Measurements from ENCODE around the gene CDT1.

The CDT1 gene

GRCh38 chr16:88758944-88759244, 44.7 kb upstream of the CDT1 start:
- TF ChIP-seq CTCF (IDR thresholded peaks at IDR 0.05; ENCODE audit: control extremely low read depth, extremely low read depth, low read depth, missing control alignments) = no peak
- POLR2A ChIA-PET = no interaction called here
- CTCF ChIA-PET = interaction anchor here (0.8 to 2.7 kb wide), 2 partner anchors 21 to 25 kb away, joined by 3 to 12 read pairs; no protein-coding TSS in a partner anchor
- DNase-seq (ENCODE audit: extremely low spot score) = no peak

DNA sequence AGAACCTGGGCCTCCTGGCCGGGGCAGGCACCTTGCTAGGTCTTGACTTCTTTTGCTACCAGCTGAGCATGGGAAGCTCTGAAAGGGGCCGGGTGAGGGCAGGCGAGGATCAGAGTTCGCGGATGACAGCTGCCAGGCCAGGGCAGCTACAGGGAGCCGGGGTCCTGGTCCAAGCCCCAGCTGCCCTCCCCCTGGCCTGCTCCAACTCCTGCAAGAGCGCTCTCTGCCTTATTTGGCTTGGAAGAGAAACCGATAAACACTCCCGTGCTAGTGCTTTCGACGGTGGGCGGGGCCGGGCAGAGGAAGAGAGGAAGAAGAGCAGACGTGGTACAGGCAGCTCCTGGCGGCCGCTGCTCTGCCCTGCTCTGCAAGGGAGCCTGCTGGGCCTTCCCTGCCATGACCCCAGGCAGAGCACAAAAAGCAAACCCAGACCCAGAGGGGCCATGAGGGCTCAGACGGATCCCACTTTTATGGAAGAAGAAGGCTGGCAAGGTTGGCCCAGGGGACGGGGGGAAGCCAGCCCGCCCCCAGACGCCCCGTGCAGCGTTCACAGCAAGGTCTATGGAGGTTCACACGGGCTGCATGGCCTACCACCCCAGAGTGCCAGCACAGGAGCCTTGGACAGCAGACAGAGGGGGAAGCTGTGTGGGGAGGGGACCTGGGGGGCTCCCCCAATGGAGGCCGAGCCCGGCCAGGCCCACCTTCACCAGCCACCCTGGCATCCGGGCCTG, 44.2 kb upstream of the CDT1 start:
- ChIA-PET POLR2A (interaction anchor here (0.5 kb wide), 1 partner anchor 16 kb away, joined by 4 read pairs; no protein-coding TSS in a partner anchor), CTCF (interaction anchor here (0.8 to 2.7 kb wide), 2 partner anchors 22 to 25 kb away, joined by 3 to 12 read pairs; no protein-coding TSS in a partner anchor)
- DNase-seq (ENCODE audit: extremely low spot score) = no peak
- no peak for TF ChIP-seq CTCF (IDR thresholded peaks at IDR 0.05; ENCODE audit: control extremely low read depth, extremely low read depth, low read depth, missing control alignments)

GRCh38 chr16:88759976-88760350, 43.6 kb upstream of the CDT1 start:
- no peak for TF ChIP-seq CTCF (IDR thresholded peaks at IDR 0.05; ENCODE audit: control extremely low read depth, extremely low read depth, low read depth, missing control alignments)
- POLR2A ChIA-PET = no interaction called here
- CTCF ChIA-PET = interaction anchor here (1.3 to 2.7 kb wide), 2 partner anchors 17 to 22 kb away, joined by 6 to 12 read pairs; no protein-coding TSS in a partner anchor

GRCh38 chr16:88760424-88761142, 43.0 kb upstream of the CDT1 start:
- TF ChIP-seq CTCF (IDR thresholded peaks at IDR 0.05; ENCODE audit: control extremely low read depth, extremely low read depth, low read depth, missing control alignments) = no peak
- POLR2A ChIA-PET = no interaction called here
- CTCF ChIA-PET = interaction anchor here (1.3 to 2.7 kb wide), 2 partner anchors 18 to 23 kb away, joined by 6 to 12 read pairs; no protein-coding TSS in a partner anchor
- no peak for DNase-seq (ENCODE audit: extremely low spot score)

More at GRCh38 chr16:88759976-88760350, 43.6 kb upstream of the CDT1 start:
- no peak for DNase-seq (ENCODE audit: extremely low spot score)

DNA sequence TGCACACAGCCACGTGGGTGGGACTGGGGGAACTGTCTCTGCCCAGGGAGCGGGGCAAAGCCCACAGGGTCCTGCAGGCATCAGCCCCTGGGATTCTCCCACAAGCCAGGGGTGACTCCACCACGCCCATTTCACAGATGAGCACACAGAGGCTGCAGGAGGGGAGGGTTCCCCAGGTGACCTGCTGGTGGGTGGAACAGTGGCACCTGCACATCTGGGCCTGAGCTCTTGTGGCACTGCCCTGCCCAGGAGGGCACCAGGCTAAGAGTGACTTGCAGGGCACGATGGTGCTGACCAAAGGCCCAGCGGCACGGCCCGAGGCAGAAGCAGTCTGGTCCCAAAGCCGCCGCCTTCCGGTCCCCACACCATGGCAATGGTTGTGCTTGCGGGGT, 42.5 kb upstream of the CDT1 start:
- no peak for TF ChIP-seq CTCF (IDR thresholded peaks at IDR 0.05; ENCODE audit: control extremely low read depth, extremely low read depth, low read depth, missing control alignments)
- CTCF ChIA-PET = interaction anchor here (1.3 kb wide), 2 partner anchors 18 to 23 kb away, joined by 4 to 6 read pairs; no protein-coding TSS in a partner anchor
- DNase-seq (ENCODE audit: extremely low spot score) = no peak
- POLR2A ChIA-PET = no interaction called here

DNA sequence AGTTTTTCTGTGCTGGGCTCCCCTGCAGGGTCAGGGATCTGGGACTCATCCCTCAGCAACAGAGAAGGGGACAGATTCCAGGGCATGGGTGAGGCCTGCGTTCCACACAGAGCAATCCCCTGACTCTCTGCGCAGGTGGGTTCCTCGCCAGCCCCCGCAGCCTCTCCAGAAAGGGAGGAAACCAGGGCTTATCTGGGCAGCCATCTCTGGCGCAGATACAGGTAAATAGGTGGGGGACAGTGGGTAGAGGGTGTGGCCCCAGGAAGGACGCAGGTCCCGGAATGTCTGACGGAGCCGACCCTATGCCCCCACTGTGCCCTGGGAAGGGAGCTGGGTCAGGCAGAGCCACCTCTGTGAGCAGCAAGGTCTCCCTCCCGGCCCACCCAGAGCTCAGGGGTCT, 41.8 kb upstream of the CDT1 start:
- ChIA-PET CTCF (interaction anchor here (1.3 kb wide), 1 partner anchor 24 kb away, joined by 4 read pairs; no protein-coding TSS in a partner anchor), POLR2A (no interaction called here)
- DNase-seq (ENCODE audit: extremely low spot score) = no peak
- TF ChIP-seq CTCF (IDR thresholded peaks at IDR 0.05; ENCODE audit: control extremely low read depth, extremely low read depth, low read depth, missing control alignments) = no peak

Measured in GM10248 (cell line).